H9 (cell line): ENCODE results near the gene PPP1R13B. TPM values are rescaled to one million over a fixed set of nuclear protein-coding genes. Genes with fewer than 3 reads are reported as not detected.

Source experiments
- DNase-seq: peaks from one replicate; pipeline ENCODE4 v3.0.0-alpha.2; 2017
- H2AFZ ChIP-seq: one replicate; pipeline ENCODE4 v1.6.1; 2013; ENCODE audit warnings: mild to moderate bottlenecking, low read length, control low read depth, moderate library complexity
- H2AK5ac ChIP-seq: 2 replicates; pipeline ENCODE4 v1.6.1; 2013; ENCODE audit warnings: low read length, control low read depth, mixed read lengths; ENCODE audit not compliant: insufficient read length
- H2BK120ac ChIP-seq: one replicate; pipeline ENCODE4 v1.6.1; 2013; ENCODE audit warnings: low read depth, mild to moderate bottlenecking, low read length, control low read depth, inconsistent platforms; ENCODE audit not compliant: poor library complexity, severe bottlenecking
- H2BK12ac ChIP-seq: 2 replicates; pipeline ENCODE4 v1.6.1; 2013; ENCODE audit warnings: low read length, control low read depth, mixed read lengths, low read depth; ENCODE audit not compliant: insufficient read length
- H2BK15ac ChIP-seq: 2 replicates; pipeline ENCODE4 v1.6.1; 2013; ENCODE audit warnings: low read depth, low read length, control low read depth
- H2BK20ac ChIP-seq: one replicate; pipeline ENCODE4 v1.6.1; 2013; ENCODE audit warnings: low read depth, mild to moderate bottlenecking, low read length, control low read depth, inconsistent platforms; ENCODE audit not compliant: poor library complexity, severe bottlenecking
- H2BK5ac ChIP-seq: 2 replicates; pipeline ENCODE4 v1.6.1; 2013; ENCODE audit warnings: low read length, control low read depth, mixed read lengths; ENCODE audit not compliant: insufficient read length
- H3K14ac ChIP-seq: 2 replicates; pipeline ENCODE4 v1.6.1; 2013; ENCODE audit warnings: low read length, control low read depth; ENCODE audit not compliant: insufficient read depth
- H3K18ac ChIP-seq: 2 replicates; pipeline ENCODE4 v1.6.1; 2013; ENCODE audit warnings: low read depth, mild to moderate bottlenecking, mixed read lengths, low read length, control low read depth; ENCODE audit not compliant: insufficient read length
- H3K23ac ChIP-seq: 2 replicates; pipeline ENCODE4 v1.6.1; 2013; ENCODE audit warnings: low read length, control low read depth, mixed read lengths, low read depth; ENCODE audit not compliant: insufficient read length
- H3K23me2 ChIP-seq: 2 replicates; pipeline ENCODE4 v1.6.1; 2013; ENCODE audit warnings: low read depth, mild to moderate bottlenecking, mixed read lengths, low read length, control low read depth; ENCODE audit not compliant: insufficient read length, poor library complexity, severe bottlenecking
- H3K27ac ChIP-seq: 2 replicates; pipeline ENCODE4 v1.5.1; 2013; ENCODE audit warnings: low read length, control low read depth, mixed read lengths, low read depth; ENCODE audit not compliant: insufficient read length
- H3K27me3 ChIP-seq: 2 replicates; pipeline ENCODE4 v1.6.1; 2013; ENCODE audit warnings: low read length, control low read depth, inconsistent platforms; ENCODE audit not compliant: insufficient read depth
- H3K4ac ChIP-seq: 2 replicates; pipeline ENCODE4 v1.6.1; 2013; ENCODE audit warnings: low read depth, mild to moderate bottlenecking, control low read depth, inconsistent platforms, low read length, moderate library complexity
- H3K4me1 ChIP-seq: 2 replicates; pipeline ENCODE4 v1.6.1; 2013; ENCODE audit warnings: low read length, control low read depth, inconsistent platforms; ENCODE audit not compliant: insufficient read depth
- H3K4me2 ChIP-seq: 2 replicates; pipeline ENCODE4 v1.6.1; 2013; ENCODE audit warnings: low read length, control low read depth, mixed read lengths; ENCODE audit not compliant: insufficient read length, insufficient read depth
- H3K56ac ChIP-seq: 2 replicates; pipeline ENCODE4 v1.6.1; 2013; ENCODE audit warnings: low read depth, mild to moderate bottlenecking, mixed read lengths, low read length, control low read depth; ENCODE audit not compliant: insufficient read length
- H3K79me1 ChIP-seq: 2 replicates; pipeline ENCODE4 v1.6.1; 2013; ENCODE audit warnings: low read depth, mild to moderate bottlenecking, moderate library complexity, low read length, control low read depth, inconsistent platforms; ENCODE audit not compliant: insufficient read depth, poor library complexity, severe bottlenecking
- H3K79me2 ChIP-seq: 2 replicates; pipeline ENCODE4 v1.6.1; 2013; ENCODE audit warnings: low read length, control low read depth, inconsistent platforms; ENCODE audit not compliant: insufficient read depth
- H3K9ac ChIP-seq: 2 replicates; pipeline ENCODE4 v1.6.1; 2013; ENCODE audit warnings: low read length, control low read depth, mixed read lengths; ENCODE audit not compliant: insufficient read length; ENCODE audit errors: extremely low read depth
- H3K9me3 ChIP-seq: one replicate; pipeline ENCODE4 v1.6.1; 2013; ENCODE audit warnings: low read depth, low read length, inconsistent platforms; ENCODE audit not compliant: control insufficient read depth
- H3T11ph ChIP-seq: one replicate; pipeline ENCODE4 v1.6.1; 2013; ENCODE audit warnings: mild to moderate bottlenecking, low read length, control low read depth, inconsistent platforms
- H4K20me1 ChIP-seq: one replicate; pipeline ENCODE4 v1.6.1; 2013; ENCODE audit not compliant: control insufficient read depth, insufficient read length, insufficient read depth
- H4K5ac ChIP-seq: 2 replicates; pipeline ENCODE4 v1.6.1; 2013; ENCODE audit warnings: low read depth, mild to moderate bottlenecking, mixed read lengths, low read length, control low read depth; ENCODE audit not compliant: insufficient read length
- H4K8ac ChIP-seq: replicated peaks from 2 replicates; pipeline ENCODE4 v1.6.1; 2013; ENCODE audit warnings: low read length, control low read depth, mixed read lengths, low read depth; ENCODE audit not compliant: insufficient read length
- H4K91ac ChIP-seq: 2 replicates; pipeline ENCODE4 v1.6.1; 2013; ENCODE audit warnings: low read depth, mild to moderate bottlenecking, moderate library complexity, mixed read lengths, low read length, control low read depth; ENCODE audit not compliant: insufficient read length
- H3K27ac Mint-ChIP-seq, 3 experiments: 2 replicates in 2 of 3; 3 replicates in 1 of 3; pipeline ENCODE4 v1.8.0; 2020 to 2021; ENCODE audit warnings: mixed read lengths in 3 of 3, mild to moderate bottlenecking in 1 of 3, moderate library complexity in 1 of 3
- H3K27me3 Mint-ChIP-seq: 2 replicates; pipeline ENCODE4 v1.8.0; 2021; ENCODE audit warnings: low read depth, mild to moderate bottlenecking, moderate library complexity, mixed read lengths
- H3K36me3 Mint-ChIP-seq, 3 experiments: 2 replicates in 2 of 3; 3 replicates in 1 of 3; pipeline ENCODE4 v1.8.0; 2020 to 2021; ENCODE audit warnings: low read depth in 3 of 3, mixed read lengths in 3 of 3; ENCODE audit not compliant: insufficient read depth in 1 of 3
- H3K4me1 Mint-ChIP-seq, 2 experiments: 2 replicates each; pipeline ENCODE4 v1.8.0; 2020; ENCODE audit warnings: mixed read lengths in 2 of 2
- H3K4me3 Mint-ChIP-seq, 2 experiments: 2 replicates in 1 of 2; 3 replicates in 1 of 2; pipeline ENCODE4 v1.8.0; 2020 to 2021; ENCODE audit warnings: mild to moderate bottlenecking in 2 of 2, mixed read lengths in 2 of 2, moderate library complexity in 1 of 2
- H3K9me3 Mint-ChIP-seq, 2 experiments: 2 replicates in 1 of 2; 3 replicates in 1 of 2; pipeline ENCODE4 v1.8.0; 2020; ENCODE audit warnings: mild to moderate bottlenecking in 2 of 2, mixed read lengths in 2 of 2, moderate library complexity in 1 of 2
- CTCF ChIP-seq: fragments of 200-600 bp; sonication (generic); conservative IDR thresholded peaks from 3 replicates; pipeline ENCODE4 v1.8.0; 2021; ENCODE audit warnings: antibody characterized with exemption, mild to moderate bottlenecking
- WGBS: extraction: QIAGEN DNeasy Blood & Tissue Kit; methylation state at CpG from one replicate; pipeline ENCODE4 v1.1.7; 2013; ENCODE audit warnings: missing lambda C conversion rate, low lambda C conversion rate, mixed read lengths; ENCODE audit not compliant: insufficient read length; ENCODE audit errors: extremely low coverage; 5-methylcytosine and 5-hydroxymethylcytosine counted together
- total RNA-seq: library from RNA; stranded (reverse); gene quantifications from 2 replicates; pipeline ENCODE4 v1.2.1, GENCODE V29; 2021

PPP1R13B gene
- total RNA-seq, 1 experiment from 2014 or later, result 6.0 TPM

GRCh38 chr14:103820382-103820781, 27.0 kb downstream of the PPP1R13B start:
- Histone ChIP-seq H2BK5ac (no peak overlapping the region), H3K9ac (no peak overlapping the region), H3K4me2 (no peak overlapping the region), H3K4me1 (0 out of 2 replicates have a peak, but pooled peaks cover 2% of the 10 kb centered on the region), H4K5ac (no peak overlapping the region), H2AK5ac (no peak overlapping the region), H3K4ac (no peak overlapping the region), H3K79me1 (no peaks in the 10 kb centered on the region), H3T11ph (no peak overlapping the region), H4K8ac (no peak overlapping the region), H2BK15ac (no peak overlapping the region), H4K91ac (no peak overlapping the region), H3K27ac (no peak overlapping the region), H4K20me1 (no peaks in the 10 kb centered on the region), H3K23me2 (no peaks in the 10 kb centered on the region), H2BK120ac (no peak overlapping the region), H3K14ac (no peak overlapping the region), H3K27me3 (no peaks in the 10 kb centered on the region), H2BK12ac (no peak overlapping the region), H3K56ac (no peak overlapping the region), H3K23ac (no peak overlapping the region), H2BK20ac (no peak overlapping the region), H3K9me3 (no peaks in the 10 kb centered on the region), H3K79me2 (no peaks in the 10 kb centered on the region), H3K18ac (no peak overlapping the region), H2AFZ (no peak overlapping the region)
- peaks cover 17 to 20% of the 10 kb centered on the region in 2 experiments for H3K4me1 Mint-ChIP-seq
- H3K27ac Mint-ChIP-seq, result peak overlapping the region in 1 of 3 experiments; percentile 84; a peak in 3 of 7 replicates
- H3K4me3 Mint-ChIP-seq, result peak overlapping the region in 1 of 2 experiments; percentile 9; a peak in 1 of 5 replicates
- DNase-seq, result no peak
- no peak for TF ChIP-seq CTCF
- H3K9me3 Mint-ChIP-seq, result no peaks in the 10 kb centered on the region
- no peaks in the 10 kb centered on the region; the same call in 1 of the 2 replicates for H3K27me3 Mint-ChIP-seq
- no CpG with 5 or more reads among the region's 2 CpGs for WGBS
- no peaks in the 10 kb centered on the region for H3K36me3 Mint-ChIP-seq
